GM19328 (cell line): ENCODE measurements around the gene EFCAB12.
A peak's percentile ranks its signal among the peaks of the same experiment; 100 is the strongest.

Source experiments
- ATAC-seq: cut with Tn5 transposase; IDR thresholded peaks from one replicate; pipeline ENCODE4 v1.9.1; 2021; ENCODE audit warnings: mild to moderate bottlenecking, moderate library complexity; ENCODE audit not compliant: unreplicated experiment

EFCAB12 gene

GRCh38 chr3:129446926-129447325, 18.5 kb upstream of the EFCAB12 start:
- no peak for ATAC-seq

- no peak for ATAC-seq
These were observed 17.0 kb upstream of the EFCAB12 start for GRCh38 chr3:129445471-129445870.

GRCh38 chr3:129442947-129443346, 14.5 kb upstream of the EFCAB12 start:
- ATAC-seq, result no peak

- ATAC-seq, result no peak
These were observed 14.1 kb upstream of the EFCAB12 start for GRCh38 chr3:129442486-129442885.

- no peak for ATAC-seq
These were observed 13.3 kb upstream of the EFCAB12 start for GRCh38 chr3:129441782-129442181.

GRCh38 chr3:129441215-129441614, 12.8 kb upstream of the EFCAB12 start:
- ATAC-seq, result no peak

GRCh38 chr3:129440618-129441190, 12.3 kb upstream of the EFCAB12 start:
- ATAC-seq, result no peak

- peak; percentile 84 for ATAC-seq
These were observed 11.6 kb upstream of the EFCAB12 start, which contains the start of the genes IFT122 and MBD4 for GRCh38 chr3:129439817-129440617. Gene IFT122 (plus strand): TSS chr3:129440224. CDS start chr3:129440331, 107 bp downstream. Gene MBD4 (minus strand): TSS chr3:129439948. CDS start chr3:129439833, 115 bp downstream.

GRCh38 chr3:129439226-129439816, 10.9 kb upstream of the EFCAB12 start:
- no peak for ATAC-seq

- no peak for ATAC-seq
These were observed 6.9 kb upstream of the EFCAB12 start for GRCh38 chr3:129435367-129435766.

GRCh38 chr3:129434140-129434539, 5.7 kb upstream of the EFCAB12 start:
- ATAC-seq, result no peak

- no peak for ATAC-seq
These were observed 5.1 kb upstream of the EFCAB12 start for GRCh38 chr3:129433565-129433964.

- no peak for ATAC-seq
These were observed 4.2 kb upstream of the EFCAB12 start for GRCh38 chr3:129432671-129433070.

GRCh38 chr3:129432036-129432435, 3.6 kb upstream of the EFCAB12 start:
- ATAC-seq, result no peak

GRCh38 chr3:129429602-129430001, 1.2 kb upstream of the EFCAB12 start:
- no peak for ATAC-seq

- no peak for ATAC-seq
These were observed 630 bp upstream of the EFCAB12 start for GRCh38 chr3:129429080-129429451.

- no peak for ATAC-seq
These were observed 445 bp downstream of the EFCAB12 start for GRCh38 chr3:129428007-129428375.

- ATAC-seq, result no peak
These were observed 2.8 kb downstream of the EFCAB12 start for GRCh38 chr3:129425619-129426018.

- no peak for ATAC-seq
These were observed 3.2 kb downstream of the EFCAB12 start for GRCh38 chr3:129425213-129425612.

- ATAC-seq, result peak; percentile 66
These were observed 4.1 kb downstream of the EFCAB12 start for GRCh38 chr3:129424185-129424841.

- ATAC-seq, result no peak
These were observed 5.5 kb downstream of the EFCAB12 start for GRCh38 chr3:129422897-129423296.
